HCT116 (cell line): ENCODE results near the gene KRTAP10-8. TPM values are rescaled to one million over a fixed set of nuclear protein-coding genes. Genes with fewer than 3 reads are reported as not detected.

ENCODE experiments used
- ATAC-seq: fragments of 200-7000 bp; cut with Tn5 transposase; 2 replicates; pipeline ENCODE4 v1.9.1; 2020; ENCODE audit warnings: mild to moderate bottlenecking, moderate library complexity
- BruUV-seq: library from RNA; stranded (reverse); fragments of 400-500 nt; replicated peaks from 2 replicates; lab custom pipeline; 2021; lab: Mats Ljungman, UMichigan
- CTCF ChIA-PET: fragments of 300-600 bp; sonication (Branson Sonifier 250); formaldehyde crosslinking; loops from one replicate; lab custom pipeline; 2021; ENCODE audit warnings: antibody characterized with exemption; lab: Charles Lee
- POLR2A ChIA-PET: fragments of 300-600, 350-600 bp; sonication (Branson Sonifier 250); formaldehyde crosslinking; loops from one replicate; lab custom pipeline; 2021; ENCODE audit warnings: antibody characterized with exemption; lab: Charles Lee
- RAD21 ChIA-PET, 2 experiments: fragments of 300-600 bp; sonication (Branson Sonifier 250); formaldehyde crosslinking; loops; one replicate each; lab custom pipeline; 2023; ENCODE audit warnings: low total read pairs in 2 of 2; ENCODE audit not compliant: uncharacterized antibody in 2 of 2, unreplicated experiment in 2 of 2, low non-redundant PET in 1 of 2; lab: Charles Lee
- DNase-seq: peaks from one replicate; pipeline ENCODE4 v3.0.0-alpha.2; 2010; ENCODE audit warnings: low read depth, low spot score
- H2AFZ ChIP-seq: fragments of 200-600 bp; shearing (Covaris generic), sonication (generic); 2 replicates; pipeline ENCODE4 v1.6.1; 2017; ENCODE audit warnings: low read depth, mixed run types, mixed read lengths, antibody characterized with exemption, low read length; ENCODE audit not compliant: poor library complexity, severe bottlenecking
- H3K27ac ChIP-seq: 2 replicates; pipeline ENCODE4 v1.5.1; 2012; ENCODE audit warnings: low read depth, low read length
- H3K27me3 ChIP-seq: fragments of 200-600 bp; sonication (generic); 2 replicates; pipeline ENCODE4 v1.6.1; 2016; ENCODE audit warnings: mixed run types, low read length, mixed read lengths; ENCODE audit not compliant: insufficient read depth
- H3K36me3 ChIP-seq, 2 experiments: fragments of 200-500 bp in 1 of 2; fragments of 200-600 bp in 1 of 2; sonication (Bioruptor generic) in 1 of 2; sonication (generic) in 1 of 2; 2 replicates each; pipeline versions ENCODE4 v1.5.1 to v1.6.1; 2014 to 2016; ENCODE audit warnings: low read length in 2 of 2, inconsistent platforms in 1 of 2, mixed read lengths in 1 of 2, mixed run types in 1 of 2; ENCODE audit not compliant: insufficient read depth in 2 of 2, control insufficient read depth in 1 of 2
- H3K4me1 ChIP-seq, 2 experiments: fragments of 200-600 bp in 1 of 2; sonication (generic) in 1 of 2; 2 replicates each; pipeline versions ENCODE4 v1.5.1 to v1.6.1; 2012 to 2017; ENCODE audit warnings: low read length in 2 of 2, inconsistent platforms in 1 of 2, mild to moderate bottlenecking in 1 of 2, mixed read lengths in 1 of 2, mixed run types in 1 of 2, moderate library complexity in 1 of 2; ENCODE audit not compliant: insufficient read depth in 2 of 2, control insufficient read depth in 1 of 2
- H3K4me2 ChIP-seq: fragments of 200-600 bp; sonication (generic); 2 replicates; pipeline ENCODE4 v1.6.1; 2017; ENCODE audit warnings: mixed run types, low read length, mixed read lengths
- H3K4me3 ChIP-seq, 2 experiments: fragments of 200-600 bp in 1 of 2; sonication (generic) in 1 of 2; replicated peaks in 1 of 2; 2 replicates each; pipeline ENCODE4 v1.5.1; 2011 to 2016; ENCODE audit warnings: low read length in 2 of 2, control low read depth in 1 of 2, low read depth in 1 of 2, mild to moderate bottlenecking in 1 of 2, mixed read lengths in 1 of 2, mixed run types in 1 of 2
- H3K79me2 ChIP-seq: fragments of 200-600 bp; sonication (generic); 2 replicates; pipeline ENCODE4 v1.6.1; 2017; ENCODE audit warnings: mild to moderate bottlenecking, mixed run types, low read length, moderate library complexity, mixed read lengths; ENCODE audit not compliant: insufficient read depth
- H3K9ac ChIP-seq: fragments of 200-600 bp; sonication (generic); 2 replicates; pipeline ENCODE4 v1.6.1; 2016; ENCODE audit warnings: low read length, mixed read lengths
- H3K9me2 ChIP-seq: fragments of 200-600 bp; sonication (generic), shearing (Covaris generic); 2 replicates; pipeline ENCODE4 v1.6.1; 2017; ENCODE audit warnings: mixed run types, mild to moderate bottlenecking, moderate library complexity; ENCODE audit not compliant: insufficient read depth
- H3K9me3 ChIP-seq, 2 experiments: fragments of 200-500 bp in 1 of 2; fragments of 200-600 bp in 1 of 2; sonication (Bioruptor generic) in 1 of 2; sonication (generic) in 1 of 2; 2 replicates each; pipeline ENCODE4 v1.6.1; 2014 to 2017; ENCODE audit warnings: low read length in 2 of 2, mixed read lengths in 2 of 2, inconsistent platforms in 1 of 2, low read depth in 1 of 2, mild to moderate bottlenecking in 1 of 2, mixed run types in 1 of 2, moderate library complexity in 1 of 2; ENCODE audit not compliant: control insufficient read depth in 1 of 2, insufficient read depth in 1 of 2
- H4K20me1 ChIP-seq: fragments of 200-600 bp; sonication (generic), shearing (Covaris generic); 2 replicates; pipeline ENCODE4 v1.6.1; 2017; ENCODE audit warnings: mixed run types, mild to moderate bottlenecking, moderate library complexity; ENCODE audit not compliant: insufficient read depth
- ATF3 ChIP-seq: IDR thresholded peaks from 2 replicates; pipeline ENCODE4 v1.6.1; 2012
- CEBPB ChIP-seq: IDR thresholded peaks from 2 replicates; pipeline ENCODE4 v1.6.1; 2012; ENCODE audit warnings: low read depth
- CTCF ChIP-seq, 3 experiments: fragments of 200-600 bp in 1 of 3; sonication (generic) in 1 of 3; IDR thresholded peaks in 2 of 3; conservative IDR thresholded peaks in 1 of 3; 2 replicates each; pipeline ENCODE4 v1.5.1; 2012 to 2017; ENCODE audit warnings: low read depth in 2 of 3, low read length in 2 of 3, antibody characterized with exemption in 1 of 3, borderline replicate concordance in 1 of 3, control low read depth in 1 of 3, mild to moderate bottlenecking in 1 of 3, mixed read lengths in 1 of 3, mixed run types in 1 of 3, moderate library complexity in 1 of 3; ENCODE audit not compliant: insufficient read depth in 1 of 3
- ELF1 ChIP-seq: IDR thresholded peaks from 2 replicates; pipeline ENCODE4 v1.6.1; 2012; ENCODE audit warnings: low read depth, borderline replicate concordance
- EZH2 ChIP-seq: fragments of 200-600 bp; sonication (generic); IDR thresholded peaks from 2 replicates; pipeline ENCODE4 v1.6.1; 2017; ENCODE audit warnings: antibody characterized with exemption, mixed run types
- FOSL1 ChIP-seq: IDR thresholded peaks from 2 replicates; pipeline ENCODE4 v1.6.1; 2012; ENCODE audit warnings: low read depth
- JUND ChIP-seq: IDR thresholded peaks from 2 replicates; pipeline ENCODE4 v1.6.1; 2012
- POLR2AphosphoS5 ChIP-seq: IDR thresholded peaks from 2 replicates; pipeline ENCODE4 v1.6.1; 2011; ENCODE audit warnings: mild to moderate bottlenecking, low read depth, low read length, moderate library complexity
- REST ChIP-seq: IDR thresholded peaks from 2 replicates; pipeline ENCODE4 v1.6.1; 2012; ENCODE audit warnings: low read depth
- SIN3A ChIP-seq: IDR thresholded peaks from 2 replicates; pipeline ENCODE4 v1.6.1; 2012; ENCODE audit warnings: low read depth
- SP1 ChIP-seq: IDR thresholded peaks from 2 replicates; pipeline ENCODE4 v1.6.1; 2012; ENCODE audit warnings: low read depth
- SRF ChIP-seq: IDR thresholded peaks from 2 replicates; pipeline ENCODE4 v1.6.1; 2012; ENCODE audit warnings: low read depth
- TCF7L2 ChIP-seq: IDR thresholded peaks from 2 replicates; pipeline ENCODE4 v1.7.0; 2011; ENCODE audit warnings: borderline replicate concordance, inconsistent platforms; ENCODE audit not compliant: insufficient read depth, insufficient read length; ENCODE audit errors: extremely low read depth
- ZFX ChIP-seq: fragments of 450-650 bp; IDR thresholded peaks from 2 replicates; pipeline ENCODE4 v1.6.1; 2017
- intact Hi-C: fragments of 100-400 bp; cut with micrococcal nuclease; formaldehyde crosslinking; loops from 2 replicates; pipeline ENCODE4 v1.10.0; 2022
- total RNA-seq: library from RNA; stranded (reverse); gene quantifications from one replicate; pipeline ENCODE4 v1.2.1, GENCODE V29; 2021; ENCODE audit not compliant: unreplicated experiment
- TF ChIP-seq, protein P1 (sequence below): IDR thresholded peaks from 2 replicates; pipeline ENCODE4 v1.6.1; 2011; ENCODE audit warnings: mild to moderate bottlenecking, low read length, moderate library complexity; ENCODE audit not compliant: insufficient replicate concordance; ENCODE audit errors: extremely low read depth

KRTAP10-8 gene
- total RNA-seq, 1 experiment from 2014 or later = not detected

- TF ChIP-seq CTCF (IDR thresholded peaks at IDR 0.05 in 2 of 3, conservative IDR thresholded peaks at IDR 0.05 in 1 of 3; ENCODE audit: borderline replicate concordance in 1 of 3, insufficient read depth in 1 of 3, low read depth in 2 of 3, low read length in 2 of 3) (no peak), SRF (no peak), SP1 (no peak), CEBPB (no peak), SIN3A (no peak), ZFX (no peak), POLR2AphosphoS5 (no peak)
- TF ChIP-seq, all 23 proteins: peak for 0
Observed at GRCh38 chr21:44636209-44637017, 24.5 kb downstream of the KRTAP10-8 start (continued).

GRCh38 chr21:44637018-44637850, 25.4 kb downstream of the KRTAP10-8 start, which contains the start of gene KRTAP10-10:
TSS of gene KRTAP10-10 (plus strand) at chr21:44637356. CDS start at chr21:44637418, 62 bp downstream.
- intact Hi-C loops = no loop called here
- no peak for ATAC-seq
- RAD21 ChIA-PET = no interaction called here
- TF ChIP-seq REST (no peak), FOSL1 (no peak), ATF3 (no peak), ELF1 (no peak), TCF7L2 (no peak), EZH2 (no peak), JUND (no peak)
- TF ChIP-seq, protein P1, sequence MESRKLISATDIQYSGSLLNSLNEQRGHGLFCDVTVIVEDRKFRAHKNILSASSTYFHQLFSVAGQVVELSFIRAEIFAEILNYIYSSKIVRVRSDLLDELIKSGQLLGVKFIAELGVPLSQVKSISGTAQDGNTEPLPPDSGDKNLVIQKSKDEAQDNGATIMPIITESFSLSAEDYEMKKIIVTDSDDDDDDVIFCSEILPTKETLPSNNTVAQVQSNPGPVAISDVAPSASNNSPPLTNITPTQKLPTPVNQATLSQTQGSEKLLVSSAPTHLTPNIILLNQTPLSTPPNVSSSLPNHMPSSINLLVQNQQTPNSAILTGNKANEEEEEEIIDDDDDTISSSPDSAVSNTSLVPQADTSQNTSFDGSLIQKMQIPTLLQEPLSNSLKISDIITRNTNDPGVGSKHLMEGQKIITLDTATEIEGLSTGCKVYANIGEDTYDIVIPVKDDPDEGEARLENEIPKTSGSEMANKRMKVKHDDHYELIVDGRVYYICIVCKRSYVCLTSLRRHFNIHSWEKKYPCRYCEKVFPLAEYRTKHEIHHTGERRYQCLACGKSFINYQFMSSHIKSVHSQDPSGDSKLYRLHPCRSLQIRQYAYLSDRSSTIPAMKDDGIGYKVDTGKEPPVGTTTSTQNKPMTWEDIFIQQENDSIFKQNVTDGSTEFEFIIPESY = no peak

More at GRCh38 chr21:44637018-44637850, 25.4 kb downstream of the KRTAP10-8 start, which contains the start of gene KRTAP10-10:
- Histone ChIP-seq H3K27me3 (peaks cover 6% of the 10 kb centered on the region; the same call in 1 of the 2 replicates), H3K79me2 (no peaks in the 10 kb centered on the region), H3K27ac (no peak within 1 kb of the TSS), H3K4me1 (no peaks in the 10 kb centered on the region), H3K4me2 (no peak within 1 kb of the TSS), H3K9me2 (no peaks in the 10 kb centered on the region), H3K9me3 (no peaks in the 10 kb centered on the region), H3K36me3 (no peaks in the 10 kb centered on the region), H3K9ac (no peak within 1 kb of the TSS), H4K20me1 (no peaks in the 10 kb centered on the region), H2AFZ (no peak within 1 kb of the TSS), H3K4me3 (no peak within 1 kb of the TSS)
- DNase-seq = no peak
- ChIA-PET CTCF (no interaction called here), POLR2A (no interaction called here)
- no TSS peak for BruUV-seq
